SK-N-SH treated with all-trans-retinoic acid at 6 μM for 48 hours (cell line): Measurements from ENCODE around the gene PCDH9.

Experiments used
- ATAC-seq: fragments of 200-7000 bp; cut with Tn5 transposase; 3 replicates; pipeline ENCODE4 v1.9.1; 2020; ENCODE audit warnings: mild to moderate bottlenecking, moderate library complexity
- ARNTL ChIP-seq: fragments of 450-650 bp; formaldehyde crosslinking; IDR thresholded peaks from 2 replicates; pipeline ENCODE4 v1.5.0; 2020; ENCODE audit warnings: low read depth, mild to moderate bottlenecking, moderate library complexity, borderline replicate concordance
- BACH2 ChIP-seq: fragments of 250-450 bp; sonication (Bioruptor Pico); IDR thresholded peaks from 2 replicates; pipeline ENCODE4 v1.9.0; 2021; ENCODE audit warnings: mild to moderate bottlenecking, borderline replicate concordance
- CSDC2 ChIP-seq: fragments of 250-450 bp; sonication (Bioruptor Pico); IDR thresholded peaks from 2 replicates; pipeline ENCODE4 v1.5.0; 2020; ENCODE audit warnings: mild to moderate bottlenecking, moderate library complexity
- CSRNP3 ChIP-seq: fragments of 250-450 bp; sonication (Bioruptor Pico); IDR thresholded peaks from 2 replicates; pipeline ENCODE4 v1.5.1; 2021; ENCODE audit warnings: mild to moderate bottlenecking, moderate library complexity
- ESRRG ChIP-seq: fragments of 250-450 bp; sonication (Bioruptor Pico); IDR thresholded peaks from 2 replicates; pipeline ENCODE4 v1.6.1; 2021; ENCODE audit warnings: mild to moderate bottlenecking
- GLIS3 ChIP-seq: fragments of 250-450 bp; sonication (Bioruptor Pico); IDR thresholded peaks from 2 replicates; pipeline ENCODE4 v1.5.0; 2020; ENCODE audit warnings: mild to moderate bottlenecking, moderate library complexity
- ISL1 ChIP-seq: fragments of 250-450 bp; sonication (Bioruptor Pico); IDR thresholded peaks from 2 replicates; pipeline ENCODE4 v2.1.2; 2022; ENCODE audit warnings: mild to moderate bottlenecking, moderate library complexity
- OSR1 ChIP-seq: fragments of 250-450 bp; sonication (Bioruptor Pico); IDR thresholded peaks from 2 replicates; pipeline ENCODE4 v1.8.0; 2022; ENCODE audit warnings: moderate library complexity, mild to moderate bottlenecking, inconsistent platforms
- PATZ1 ChIP-seq: fragments of 250-450 bp; sonication (Bioruptor Pico); IDR thresholded peaks from 2 replicates; pipeline ENCODE4 v1.8.0; 2020; ENCODE audit warnings: mild to moderate bottlenecking, moderate library complexity, borderline replicate concordance
- PPARA ChIP-seq: fragments of 250-450 bp; sonication (Bioruptor Pico); IDR thresholded peaks from 2 replicates; pipeline ENCODE4 v1.5.0; 2020; ENCODE audit warnings: mild to moderate bottlenecking, borderline replicate concordance
- RARB ChIP-seq: fragments of 250-450 bp; sonication (Bioruptor Pico); IDR thresholded peaks from 2 replicates; pipeline ENCODE4 v1.8.0; 2021; ENCODE audit warnings: mild to moderate bottlenecking, moderate library complexity
- SNAI2 ChIP-seq: fragments of 250-450 bp; sonication (Bioruptor Pico); IDR thresholded peaks from 2 replicates; pipeline ENCODE4 v1.5.0; 2020; ENCODE audit warnings: mild to moderate bottlenecking, moderate library complexity
- TCF4 ChIP-seq: fragments of 250-450 bp; sonication (Bioruptor Pico); IDR thresholded peaks from 2 replicates; pipeline ENCODE4 v1.8.0; 2021; ENCODE audit warnings: mild to moderate bottlenecking, moderate library complexity, borderline replicate concordance
- TOX ChIP-seq: fragments of 250-450 bp; sonication (Bioruptor Pico); IDR thresholded peaks from 2 replicates; pipeline ENCODE4 v1.8.0; 2021; ENCODE audit warnings: mild to moderate bottlenecking, moderate library complexity, borderline replicate concordance
- ZC3H10 ChIP-seq: fragments of 250-450 bp; sonication (Bioruptor Pico); IDR thresholded peaks from 2 replicates; pipeline ENCODE4 v1.5.1; 2021; ENCODE audit warnings: mild to moderate bottlenecking, moderate library complexity
- ZFP30 ChIP-seq: fragments of 450-650 bp; formaldehyde crosslinking; IDR thresholded peaks from 2 replicates; pipeline ENCODE4 v1.5.0; 2022; ENCODE audit warnings: mild to moderate bottlenecking, moderate library complexity
- ZNF565 ChIP-seq: fragments of 450-650 bp; formaldehyde crosslinking; conservative IDR thresholded peaks from 2 replicates; pipeline ENCODE4 v1.5.0; 2020; ENCODE audit warnings: low read depth, mild to moderate bottlenecking, moderate library complexity
- ZNF8 ChIP-seq: fragments of 450-650 bp; formaldehyde crosslinking; IDR thresholded peaks from 2 replicates; pipeline ENCODE4 v1.5.0; 2020; ENCODE audit warnings: mild to moderate bottlenecking, moderate library complexity
- TF ChIP-seq, protein P1 (sequence below): fragments of 250-450 bp; sonication (Bioruptor Pico); IDR thresholded peaks from 2 replicates; pipeline ENCODE4 v1.5.0; 2020; ENCODE audit warnings: mild to moderate bottlenecking, moderate library complexity
- TF ChIP-seq, protein P2 (sequence below): fragments of 250-450 bp; sonication (Bioruptor Pico); IDR thresholded peaks from 2 replicates; pipeline ENCODE4 v1.5.1; 2020; ENCODE audit warnings: low read depth, mild to moderate bottlenecking, moderate library complexity
- TF ChIP-seq, protein P3 (sequence below): fragments of 250-450 bp; sonication (Bioruptor Pico); IDR thresholded peaks from 2 replicates; pipeline ENCODE4 v1.8.0; 2021; ENCODE audit warnings: low read depth, mild to moderate bottlenecking, moderate library complexity, borderline replicate concordance

PCDH9 gene

DNA sequence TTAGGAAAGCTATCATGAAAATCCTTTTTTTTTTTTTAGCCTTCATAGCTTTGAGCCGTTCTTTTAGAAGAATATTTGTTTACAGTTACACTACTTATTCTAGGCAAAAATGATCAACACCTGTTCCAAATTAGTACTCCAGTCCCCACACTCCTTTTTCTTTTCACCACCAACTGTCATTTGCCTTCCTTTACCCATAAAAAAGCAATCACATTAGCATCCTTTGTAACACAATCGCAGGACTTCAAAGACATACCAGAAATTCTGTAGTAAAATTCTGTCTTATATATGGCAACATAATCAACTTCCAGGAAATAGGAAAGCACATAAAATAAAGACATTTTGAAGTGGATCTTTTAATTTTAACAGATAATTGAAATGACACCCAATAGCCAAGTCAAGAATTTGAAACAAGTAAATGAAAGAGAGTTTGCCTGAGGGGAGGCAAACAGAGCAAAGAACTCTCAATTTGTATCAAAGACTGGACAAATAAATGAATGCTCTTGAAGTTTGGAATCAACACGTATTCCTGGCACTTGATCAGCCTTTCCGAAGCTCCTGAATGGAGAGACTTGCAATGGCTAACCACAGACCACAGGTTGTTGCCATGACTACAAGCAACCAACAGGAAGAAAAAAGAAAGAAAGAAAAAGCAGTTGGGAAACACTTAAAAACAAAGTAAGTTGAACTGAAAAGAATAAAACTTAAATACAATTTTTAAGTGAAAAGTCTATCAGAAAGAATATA lies 206.8 kb downstream of the PCDH9 start:
- TF ChIP-seq CSDC2 (CRISPR knock-in tag) (no peak), BACH2 (CRISPR knock-in tag) (no peak), ZC3H10 (CRISPR knock-in tag) (no peak), TCF4 (CRISPR knock-in tag) (no peak), CSRNP3 (CRISPR knock-in tag) (no peak), SNAI2 (CRISPR knock-in tag) (no peak), TOX (no peak), GLIS3 (CRISPR knock-in tag) (no peak), ARNTL (CRISPR knock-in tag) (no peak), ZNF565 (no peak), OSR1 (CRISPR knock-in tag) (no peak), ZFP30 (no peak), RARB (CRISPR knock-in tag) (no peak)
- TF ChIP-seq, protein P1, sequence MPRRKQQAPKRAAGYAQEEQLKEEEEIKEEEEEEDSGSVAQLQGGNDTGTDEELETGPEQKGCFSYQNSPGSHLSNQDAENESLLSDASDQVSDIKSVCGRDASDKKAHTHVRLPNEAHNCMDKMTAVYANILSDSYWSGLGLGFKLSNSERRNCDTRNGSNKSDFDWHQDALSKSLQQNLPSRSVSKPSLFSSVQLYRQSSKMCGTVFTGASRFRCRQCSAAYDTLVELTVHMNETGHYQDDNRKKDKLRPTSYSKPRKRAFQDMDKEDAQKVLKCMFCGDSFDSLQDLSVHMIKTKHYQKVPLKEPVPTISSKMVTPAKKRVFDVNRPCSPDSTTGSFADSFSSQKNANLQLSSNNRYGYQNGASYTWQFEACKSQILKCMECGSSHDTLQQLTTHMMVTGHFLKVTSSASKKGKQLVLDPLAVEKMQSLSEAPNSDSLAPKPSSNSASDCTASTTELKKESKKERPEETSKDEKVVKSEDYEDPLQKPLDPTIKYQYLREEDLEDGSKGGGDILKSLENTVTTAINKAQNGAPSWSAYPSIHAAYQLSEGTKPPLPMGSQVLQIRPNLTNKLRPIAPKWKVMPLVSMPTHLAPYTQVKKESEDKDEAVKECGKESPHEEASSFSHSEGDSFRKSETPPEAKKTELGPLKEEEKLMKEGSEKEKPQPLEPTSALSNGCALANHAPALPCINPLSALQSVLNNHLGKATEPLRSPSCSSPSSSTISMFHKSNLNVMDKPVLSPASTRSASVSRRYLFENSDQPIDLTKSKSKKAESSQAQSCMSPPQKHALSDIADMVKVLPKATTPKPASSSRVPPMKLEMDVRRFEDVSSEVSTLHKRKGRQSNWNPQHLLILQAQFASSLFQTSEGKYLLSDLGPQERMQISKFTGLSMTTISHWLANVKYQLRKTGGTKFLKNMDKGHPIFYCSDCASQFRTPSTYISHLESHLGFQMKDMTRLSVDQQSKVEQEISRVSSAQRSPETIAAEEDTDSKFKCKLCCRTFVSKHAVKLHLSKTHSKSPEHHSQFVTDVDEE (CRISPR knock-in tag) = no peak
- TF ChIP-seq, protein P2, sequence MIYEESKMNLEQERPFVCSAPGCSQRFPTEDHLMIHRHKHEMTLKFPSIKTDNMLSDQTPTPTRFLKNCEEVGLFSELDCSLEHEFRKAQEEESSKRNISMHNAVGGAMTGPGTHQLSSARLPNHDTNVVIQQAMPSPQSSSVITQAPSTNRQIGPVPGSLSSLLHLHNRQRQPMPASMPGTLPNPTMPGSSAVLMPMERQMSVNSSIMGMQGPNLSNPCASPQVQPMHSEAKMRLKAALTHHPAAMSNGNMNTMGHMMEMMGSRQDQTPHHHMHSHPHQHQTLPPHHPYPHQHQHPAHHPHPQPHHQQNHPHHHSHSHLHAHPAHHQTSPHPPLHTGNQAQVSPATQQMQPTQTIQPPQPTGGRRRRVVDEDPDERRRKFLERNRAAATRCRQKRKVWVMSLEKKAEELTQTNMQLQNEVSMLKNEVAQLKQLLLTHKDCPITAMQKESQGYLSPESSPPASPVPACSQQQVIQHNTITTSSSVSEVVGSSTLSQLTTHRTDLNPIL (CRISPR knock-in tag) = no peak
- ATAC-seq = no peak

- TF ChIP-seq TOX (no peak), ISL1 (CRISPR knock-in tag) (no peak), ZNF8 (no peak), SNAI2 (CRISPR knock-in tag) (no peak), RARB (CRISPR knock-in tag) (no peak), CSRNP3 (CRISPR knock-in tag) (no peak), ZC3H10 (CRISPR knock-in tag) (no peak), PATZ1 (CRISPR knock-in tag) (no peak), ESRRG (CRISPR knock-in tag) (no peak), TCF4 (CRISPR knock-in tag) (no peak), BACH2 (CRISPR knock-in tag) (no peak), PPARA (CRISPR knock-in tag) (no peak), ZFP30 (no peak), ARNTL (CRISPR knock-in tag) (no peak)
- TF ChIP-seq, protein P3, sequence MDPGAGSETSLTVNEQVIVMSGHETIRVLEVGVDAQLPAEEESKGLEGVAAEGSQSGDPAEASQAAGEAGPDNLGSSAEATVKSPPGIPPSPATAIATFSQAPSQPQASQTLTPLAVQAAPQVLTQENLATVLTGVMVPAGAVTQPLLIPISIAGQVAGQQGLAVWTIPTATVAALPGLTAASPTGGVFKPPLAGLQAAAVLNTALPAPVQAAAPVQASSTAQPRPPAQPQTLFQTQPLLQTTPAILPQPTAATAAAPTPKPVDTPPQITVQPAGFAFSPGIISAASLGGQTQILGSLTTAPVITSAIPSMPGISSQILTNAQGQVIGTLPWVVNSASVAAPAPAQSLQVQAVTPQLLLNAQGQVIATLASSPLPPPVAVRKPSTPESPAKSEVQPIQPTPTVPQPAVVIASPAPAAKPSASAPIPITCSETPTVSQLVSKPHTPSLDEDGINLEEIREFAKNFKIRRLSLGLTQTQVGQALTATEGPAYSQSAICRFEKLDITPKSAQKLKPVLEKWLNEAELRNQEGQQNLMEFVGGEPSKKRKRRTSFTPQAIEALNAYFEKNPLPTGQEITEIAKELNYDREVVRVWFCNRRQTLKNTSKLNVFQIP = no peak
- TF ChIP-seq, protein P2 (CRISPR knock-in tag) = no peak
- TF ChIP-seq, protein P1 (CRISPR knock-in tag) = no peak
Observed at GRCh38 chr13:67018775-67019174, 211.4 kb downstream of the PCDH9 start.

More at GRCh38 chr13:67018775-67019174, 211.4 kb downstream of the PCDH9 start:
- ATAC-seq = no peak
